Esophagus mucosa (tissue), 1 donor: ENCODE data around the gene MON2. TPM values are rescaled to one million over a fixed set of nuclear protein-coding genes. Genes with fewer than 3 reads are reported as not detected.
"Not testable (repeated sequence)": the region's sequence is repeated elsewhere in the genome, so short reads cannot be mapped to it uniquely, and the experiment has no call there.

Experiments
- ATAC-seq: fragments of 200-7000 bp; cut with Tn5 transposase; one replicate; pipeline ENCODE4 v1.9.1; 2020
- total RNA-seq: library from RNA; stranded (reverse); gene quantifications from one replicate; pipeline ENCODE4 v1.2.4, GENCODE V29; 2023
- donor health status: DM: yes; HTN: yes; CAD: no.

Gene MON2
- total RNA-seq, 1 donor from 2014 or later = 30.9 TPM

DNA sequence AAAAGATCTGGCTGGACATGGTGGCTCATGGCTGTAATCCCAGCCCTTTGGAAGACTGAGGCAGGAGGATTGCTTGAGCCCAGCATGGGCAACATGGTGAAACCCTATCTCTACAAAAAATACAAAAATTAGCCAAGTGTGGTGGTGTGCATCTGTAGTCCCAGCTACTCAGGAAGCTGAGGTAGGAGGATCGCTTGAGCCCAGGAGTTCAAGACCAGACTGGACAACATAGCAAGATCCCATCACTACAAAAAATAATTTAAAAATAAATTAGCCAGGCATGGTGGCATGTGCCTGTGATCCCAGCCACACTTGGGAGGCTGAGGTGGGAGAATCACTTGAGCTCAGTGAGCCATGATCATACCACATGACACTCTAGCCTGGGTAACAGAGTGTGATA lies 92.7 kb downstream of the MON2 start:
- ATAC-seq = not testable (repeated sequence)

DNA sequence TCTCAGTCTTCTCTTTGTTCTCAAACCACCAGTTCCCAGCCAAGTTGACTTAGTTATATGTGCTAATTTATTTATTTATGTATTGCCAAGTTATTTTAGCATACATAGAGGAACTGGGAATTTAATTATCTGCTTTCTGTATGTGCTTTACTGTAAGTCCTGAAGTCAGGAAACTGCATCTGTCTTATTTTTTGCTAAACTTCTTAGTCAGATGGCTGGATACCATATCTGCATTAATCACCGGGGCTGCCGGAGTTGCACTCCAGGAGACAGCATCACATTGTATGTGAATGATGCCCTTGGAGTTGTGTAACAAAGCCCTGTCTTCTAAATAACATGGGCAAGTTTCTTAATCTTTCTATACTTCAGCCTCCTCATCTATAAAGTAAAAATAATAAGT lies 96.2 kb downstream of the MON2 start:
- ATAC-seq = no peak

DNA sequence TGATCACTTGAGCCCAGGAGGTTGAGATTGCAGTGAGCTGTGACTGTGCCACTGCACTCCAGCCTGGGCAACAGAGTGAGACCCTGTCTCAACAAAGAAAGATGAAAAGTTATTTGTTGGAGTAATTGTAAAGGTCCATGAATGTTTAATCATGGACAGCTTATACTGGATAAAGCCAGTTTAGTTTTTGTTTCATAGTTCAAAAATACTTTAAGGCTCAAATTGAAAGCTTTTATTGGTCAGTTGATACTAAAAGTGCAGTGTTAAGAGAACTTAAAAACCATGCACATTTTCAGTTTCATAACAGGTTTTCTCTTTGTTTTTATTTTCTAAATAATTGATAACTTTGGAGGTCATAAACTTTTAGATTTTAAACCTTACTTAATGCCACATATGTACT lies 108.4 kb downstream of the MON2 start:
- no peak for ATAC-seq

DNA sequence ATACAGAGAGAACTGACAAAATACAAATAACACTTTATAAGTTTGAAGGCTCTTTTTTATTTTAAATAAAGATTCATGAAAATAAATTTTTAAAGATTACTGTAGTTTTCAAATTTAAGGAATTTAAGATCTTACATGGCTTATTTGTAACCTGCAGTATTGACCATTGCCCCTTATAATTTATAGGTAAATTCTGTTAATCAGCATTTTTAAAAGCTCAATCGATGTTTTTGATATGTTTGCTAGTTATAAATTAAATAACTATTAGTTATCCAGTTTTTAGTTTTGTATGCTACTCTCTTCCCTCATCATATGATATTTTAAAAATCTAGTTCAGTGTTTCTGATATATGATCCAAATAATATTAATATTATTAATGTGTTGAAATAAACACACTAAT lies 109.9 kb downstream of the MON2 start:
- ATAC-seq = no peak

DNA sequence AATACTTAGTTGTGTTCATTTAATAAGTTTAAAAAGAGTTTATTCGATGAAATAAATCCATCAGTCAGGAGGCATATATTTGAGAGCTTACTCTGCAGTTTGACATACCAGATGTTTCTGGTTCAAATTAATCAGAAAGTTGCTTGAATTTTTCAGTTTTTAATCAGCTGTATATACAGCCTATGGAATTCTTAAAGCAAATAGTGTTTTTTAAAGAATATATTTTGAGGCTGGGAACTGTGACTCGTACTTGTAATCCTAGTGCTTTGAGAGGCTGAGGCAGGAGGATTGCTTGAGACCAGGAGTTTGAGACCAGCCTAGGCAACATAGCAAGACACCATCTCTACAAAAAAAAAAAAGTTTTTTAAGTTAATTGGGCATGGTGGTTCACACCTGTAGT lies 112.1 kb downstream of the MON2 start:
- no peak for ATAC-seq

DNA sequence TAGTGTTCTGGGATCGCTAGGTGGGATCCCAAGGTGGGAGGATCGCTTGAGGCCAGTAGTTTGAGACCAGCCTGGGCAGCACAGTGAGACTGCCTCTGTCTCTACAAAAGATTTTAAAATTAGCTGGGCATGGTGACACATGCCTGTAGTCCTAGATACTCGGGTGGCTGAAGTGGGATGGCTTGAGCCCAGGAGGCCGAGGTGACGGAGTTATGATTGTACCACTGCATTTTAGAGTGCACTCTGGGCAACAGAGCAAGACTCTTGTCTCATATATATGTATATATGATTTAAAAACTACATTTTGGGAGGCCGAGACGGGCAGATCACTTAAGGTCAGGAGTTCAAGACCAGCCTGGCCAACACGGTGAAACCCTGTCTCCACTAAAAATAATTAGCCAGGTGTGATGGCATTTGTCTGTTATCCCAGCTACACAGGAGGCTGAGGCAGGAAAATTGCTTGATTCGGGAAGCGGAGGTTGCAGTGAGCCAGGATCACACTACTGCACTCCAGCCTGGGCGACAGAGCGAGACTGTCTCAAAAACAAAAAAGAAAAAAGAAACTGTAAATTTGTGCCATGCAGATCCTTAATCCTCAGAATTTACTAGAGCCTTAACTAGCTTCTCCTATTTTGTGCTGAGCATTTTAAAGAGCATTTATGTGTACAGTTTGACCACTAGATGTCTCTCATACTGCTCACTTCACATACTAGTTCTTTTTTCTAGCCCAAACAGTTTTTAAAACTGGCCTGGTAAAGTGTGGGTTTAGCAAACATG lies 114.8 kb downstream of the MON2 start:
- ATAC-seq = peak; percentile 63

DNA sequence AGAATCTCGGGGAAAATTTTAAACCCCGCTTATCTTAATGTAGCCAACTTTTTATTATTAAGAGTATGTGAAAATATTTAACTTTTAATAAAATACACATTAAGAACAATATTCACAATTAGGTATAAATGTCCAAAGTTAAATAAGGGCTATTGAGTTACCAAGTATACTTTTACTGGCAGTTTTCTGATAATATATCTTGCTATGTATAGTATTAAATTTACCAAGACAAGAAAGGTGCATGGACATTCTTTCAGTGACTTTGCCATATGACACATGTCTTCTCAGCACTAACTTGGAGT lies 115.4 kb downstream of the MON2 start:
- no peak for ATAC-seq

DNA sequence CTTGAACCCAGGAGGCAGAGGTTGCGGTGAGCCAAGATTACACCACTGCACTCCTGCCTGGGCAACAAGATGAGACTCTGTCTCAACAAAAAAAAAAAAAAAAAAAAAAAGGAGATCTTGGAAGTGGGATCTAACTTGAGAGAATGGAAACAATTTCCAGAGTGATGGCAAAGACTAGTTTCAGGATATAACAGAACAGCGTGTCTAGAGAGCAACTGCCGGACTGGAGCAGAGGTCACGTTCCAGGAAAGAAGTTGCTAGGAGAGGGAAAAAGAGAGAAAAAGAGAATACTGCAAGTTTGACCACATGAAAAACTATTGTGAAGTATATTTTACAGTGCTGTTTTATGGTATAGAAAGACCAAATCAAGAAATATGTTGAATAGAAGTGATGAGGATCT lies 118.0 kb downstream of the MON2 start:
- ATAC-seq = no peak

DNA sequence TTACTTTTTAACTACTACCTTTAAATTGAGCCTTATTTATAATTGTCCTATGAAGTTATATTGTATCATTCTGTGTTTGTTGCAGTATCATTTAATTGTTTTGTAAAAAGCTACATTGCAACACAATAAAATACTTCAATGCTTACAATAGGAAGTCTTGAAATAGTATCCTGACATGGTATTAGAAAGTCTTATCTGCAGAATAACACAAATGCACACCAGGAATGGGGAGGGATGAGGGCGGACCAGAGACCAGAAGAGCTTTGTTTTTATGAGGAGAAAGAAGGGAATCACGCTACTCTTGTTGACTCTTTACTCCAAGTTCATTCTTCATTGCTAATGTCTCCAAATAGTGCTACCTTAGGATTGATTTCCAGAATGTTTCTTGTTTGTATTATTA lies 120.2 kb downstream of the MON2 start:
- no peak for ATAC-seq

DNA sequence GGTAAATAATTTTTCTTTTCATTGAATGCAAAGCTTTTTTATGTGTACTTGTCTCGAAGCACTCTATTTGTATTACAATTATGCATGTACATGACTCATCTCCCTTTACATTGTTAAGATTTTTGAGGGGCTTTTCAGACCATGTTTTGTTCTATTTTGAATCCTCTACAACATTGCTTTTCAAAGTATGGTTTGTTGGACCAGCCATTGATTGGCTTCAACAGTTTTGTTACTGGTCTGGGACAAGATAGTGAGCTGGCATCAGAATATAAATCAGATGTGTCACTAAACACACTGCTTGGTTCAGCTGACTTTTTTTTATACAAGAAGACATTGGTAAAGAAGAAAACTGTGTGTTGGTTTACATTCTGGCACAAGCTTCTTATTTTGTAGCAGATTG lies 122.3 kb downstream of the MON2 start:
- no peak for ATAC-seq

DNA sequence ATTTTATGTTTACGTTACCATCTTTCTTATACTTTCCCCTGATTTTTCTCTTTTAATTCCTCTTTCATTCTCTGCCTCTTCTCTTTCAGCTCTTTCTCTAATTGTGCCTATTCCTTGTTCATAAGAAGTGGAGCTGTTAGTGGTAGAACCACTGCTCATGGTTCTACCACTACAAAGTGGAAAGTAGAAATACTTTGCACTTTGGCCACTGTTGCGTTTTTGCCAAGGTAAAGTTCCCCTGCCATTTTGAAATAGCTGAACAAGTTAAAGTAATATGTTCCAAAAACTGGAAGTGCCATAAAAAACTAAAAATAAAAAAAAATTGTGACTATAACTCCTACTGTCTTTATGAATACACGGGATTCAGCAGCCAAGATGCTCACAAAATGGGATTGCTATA lies 130.6 kb downstream of the MON2 start:
- no peak for ATAC-seq

DNA sequence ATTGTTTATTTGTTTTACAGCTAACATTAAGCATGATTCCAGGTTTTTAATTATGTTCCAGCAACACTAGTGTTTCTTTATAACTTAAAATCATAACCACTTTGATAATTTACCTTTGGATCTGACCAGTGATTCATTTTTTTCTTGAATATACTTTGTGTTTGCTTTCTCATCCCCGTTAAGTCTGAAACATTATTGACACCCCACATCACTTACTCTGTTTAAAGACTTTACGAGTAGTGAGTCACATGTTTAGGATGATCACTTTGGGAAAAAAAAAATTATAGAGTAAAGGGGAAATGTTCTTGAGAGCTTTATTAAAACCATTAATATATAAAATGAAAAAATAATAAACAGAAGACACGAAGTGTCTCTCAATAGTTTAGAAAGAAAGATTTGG lies 132.2 kb downstream of the MON2 start:
- ATAC-seq = no peak

DNA sequence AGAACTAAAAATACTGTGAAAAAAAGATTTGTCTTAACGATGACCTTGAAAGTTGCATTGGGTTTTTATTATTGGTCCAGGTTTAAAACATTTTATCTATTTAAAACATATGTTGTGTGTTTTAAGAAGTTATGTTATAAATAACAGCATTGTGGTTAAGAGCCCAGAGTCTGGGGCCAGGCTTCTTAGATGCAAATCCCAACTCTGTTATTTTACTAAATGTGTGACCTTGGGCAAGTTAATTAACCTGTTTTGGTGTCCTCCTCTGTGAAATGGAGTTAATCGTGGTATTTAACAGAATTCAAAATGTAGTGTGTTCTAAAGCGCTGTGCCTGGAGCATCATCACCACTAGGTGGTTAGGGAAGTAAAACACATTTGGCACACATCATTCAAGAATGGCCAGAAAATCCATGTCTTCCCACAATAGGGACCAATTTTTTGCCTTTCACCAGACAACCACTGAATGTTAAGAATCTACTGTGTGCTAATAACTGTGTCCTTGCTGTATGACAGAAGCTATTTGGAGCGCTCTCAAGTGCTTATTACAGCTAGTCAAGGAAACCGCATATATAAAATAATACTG lies 133.3 kb downstream of the MON2 start:
- ATAC-seq = no peak

DNA sequence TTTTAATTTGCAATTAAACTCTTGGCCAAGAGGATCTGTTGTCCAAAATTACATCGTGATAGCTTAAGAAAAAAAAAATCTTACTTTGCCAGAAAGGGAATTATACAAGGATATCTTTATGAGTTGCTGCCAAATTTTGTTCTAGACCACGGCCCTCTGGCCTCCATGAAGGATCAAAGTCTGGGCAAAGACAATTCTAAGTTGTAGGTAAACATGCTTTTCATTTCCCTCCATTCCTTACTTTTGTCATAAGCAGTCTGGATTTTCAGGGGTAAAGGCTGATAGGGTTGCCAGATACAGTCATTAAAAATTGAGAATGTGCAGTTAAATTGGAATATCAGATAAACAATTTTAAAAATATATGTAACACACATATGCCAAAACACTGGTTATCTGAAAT lies 135.1 kb downstream of the MON2 start:
- no peak for ATAC-seq

DNA sequence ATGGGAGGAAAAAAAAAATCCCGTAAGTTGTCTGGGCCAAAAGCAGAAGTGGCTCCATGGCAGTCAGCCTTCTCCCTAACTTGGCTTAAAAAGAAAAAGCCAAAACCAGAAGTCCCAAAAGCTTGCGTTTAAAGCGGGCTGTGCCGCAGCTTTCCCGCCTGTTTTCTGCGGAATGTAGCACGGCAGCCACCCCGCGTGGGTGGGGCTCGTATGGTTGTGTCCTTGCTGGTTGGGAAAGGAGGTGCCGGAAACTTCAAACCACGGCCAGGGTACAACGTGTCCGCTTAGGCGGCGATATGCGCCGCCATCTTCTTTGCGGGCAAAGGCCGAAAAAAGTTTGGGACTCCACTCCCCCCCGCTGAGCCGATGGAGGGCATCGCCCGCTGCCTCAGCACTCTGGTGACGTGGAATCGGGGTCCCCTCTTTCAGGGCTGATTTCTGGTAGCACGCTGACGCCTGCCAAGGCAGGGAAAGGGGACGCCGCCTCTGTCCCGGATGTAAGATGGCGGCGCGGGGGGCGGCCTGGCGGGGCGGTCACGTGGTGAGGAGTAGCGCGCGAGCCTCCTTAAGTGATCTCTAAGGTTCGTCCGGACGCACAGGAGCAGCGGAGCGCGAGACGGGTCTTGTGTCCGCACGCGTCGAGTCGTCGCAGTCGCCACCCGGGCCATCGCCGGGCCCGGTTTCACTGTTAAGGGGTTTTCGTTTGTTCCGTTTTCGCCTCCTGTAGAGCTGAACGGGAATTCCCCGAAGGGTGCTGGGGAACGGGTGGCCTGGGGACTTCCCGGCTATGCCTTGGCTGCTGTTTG lies 135.8 kb downstream of the MON2 start:
- peak; percentile 83 for ATAC-seq

DNA sequence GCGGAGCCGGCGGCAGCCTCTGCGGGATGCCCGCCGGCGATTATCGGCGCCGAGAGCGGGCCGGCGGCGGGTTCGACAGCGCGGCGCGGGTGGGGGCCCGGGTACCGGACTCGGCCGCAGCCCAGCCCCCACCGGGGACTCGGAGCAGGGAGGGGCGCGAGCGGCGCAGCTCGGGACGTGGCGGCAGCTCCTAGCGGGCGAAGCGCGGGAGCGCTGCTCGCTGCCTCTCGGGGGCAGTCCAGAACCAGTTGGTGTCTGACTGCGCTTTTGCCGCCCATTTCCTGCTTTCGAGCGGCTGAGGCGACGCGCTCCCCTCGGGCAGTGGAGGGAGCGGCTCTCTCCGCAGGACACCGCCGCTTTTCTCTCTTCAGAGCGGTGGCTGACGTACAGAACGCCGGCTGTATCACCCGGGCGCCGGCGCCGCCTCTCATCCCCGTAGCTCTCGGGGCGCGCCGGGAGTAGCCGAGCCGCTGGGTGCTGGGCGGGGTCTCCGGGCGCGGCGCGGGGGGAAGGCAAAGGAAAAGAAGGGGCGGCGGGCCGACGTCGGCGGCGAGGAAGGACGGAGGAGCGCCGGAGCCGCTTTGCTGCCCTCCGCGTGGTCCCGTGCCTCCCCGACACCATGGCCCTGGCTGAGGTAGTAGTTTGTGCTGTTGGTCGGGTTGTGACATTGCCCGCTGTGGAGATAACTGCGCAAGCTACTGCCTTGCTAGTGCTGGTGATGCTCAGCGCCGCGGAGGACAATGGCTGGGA lies 136.6 kb downstream of the MON2 start:
- ATAC-seq = peak; percentile 93

DNA sequence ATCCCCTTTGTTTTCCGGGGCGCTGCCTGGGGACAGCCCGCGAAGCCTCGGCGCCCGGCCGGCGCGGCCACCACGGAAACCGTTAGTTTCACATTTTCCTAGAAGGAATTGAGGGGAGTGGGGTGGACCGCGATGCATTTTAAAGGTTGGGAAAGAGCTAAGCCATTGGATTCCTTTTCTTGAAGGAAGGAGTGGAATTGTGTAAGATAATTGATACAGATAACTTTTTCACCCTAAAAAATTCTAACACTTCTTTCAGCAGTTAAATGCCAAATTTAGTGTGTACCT lies 137.1 kb downstream of the MON2 start:
- no peak for ATAC-seq

DNA sequence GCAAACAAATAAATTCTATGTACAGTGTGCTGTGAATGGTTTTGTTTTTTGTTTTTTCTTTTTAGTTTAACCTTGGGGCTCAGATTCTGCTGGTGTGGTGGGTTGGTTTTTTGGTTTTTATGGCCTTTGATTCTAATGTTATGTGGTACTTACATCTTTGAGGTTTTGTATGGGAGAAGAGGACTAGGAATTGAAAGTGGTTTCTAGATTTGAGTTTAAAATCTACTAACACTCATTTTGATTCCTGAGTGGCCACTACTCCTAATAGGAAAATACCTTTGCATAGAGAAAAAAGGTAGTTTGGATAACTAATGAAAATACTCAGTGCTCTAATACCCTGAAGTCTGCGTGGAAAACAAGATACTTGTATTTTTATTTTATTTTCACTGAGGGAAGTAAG lies 137.7 kb downstream of the MON2 start:
- ATAC-seq = no peak

DNA sequence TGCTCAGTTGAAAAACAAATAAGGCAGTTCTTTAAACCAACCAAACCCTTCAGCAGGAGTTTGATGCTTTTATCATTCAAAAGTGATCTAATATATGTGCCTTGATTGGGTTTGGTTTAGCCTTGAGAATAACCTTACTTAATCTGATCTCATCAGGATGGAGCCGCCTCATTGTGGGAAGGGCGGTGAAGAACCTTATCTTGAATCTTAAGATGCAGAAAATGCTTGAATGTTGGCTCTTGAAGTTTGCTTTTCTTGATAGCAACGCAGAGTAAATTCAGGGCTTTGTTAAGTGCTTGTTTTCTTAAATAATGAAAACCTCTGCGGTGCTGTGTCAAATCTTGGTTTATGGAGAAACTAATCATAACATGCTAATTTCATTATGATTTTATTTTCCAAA lies 138.2 kb downstream of the MON2 start:
- no peak for ATAC-seq

DNA sequence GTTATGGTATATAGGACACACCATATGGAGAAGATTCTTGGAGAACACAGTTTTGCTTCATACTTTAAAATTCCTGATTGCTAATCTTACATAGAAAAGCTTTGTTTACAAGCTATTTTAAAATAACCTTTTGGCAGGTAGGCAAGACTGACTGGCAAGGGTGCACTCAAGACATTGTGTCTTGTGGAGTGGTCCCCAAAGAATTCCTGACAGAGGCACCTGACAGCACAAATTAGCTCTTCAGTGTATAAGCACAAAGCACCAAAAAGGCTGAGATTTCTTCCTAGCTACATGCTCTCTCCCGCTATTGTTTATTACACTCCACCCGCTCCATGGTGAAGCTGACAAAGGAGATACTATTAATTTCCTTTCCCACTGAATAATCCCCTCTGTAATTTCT lies 139.4 kb downstream of the MON2 start:
- ATAC-seq = no peak

DNA sequence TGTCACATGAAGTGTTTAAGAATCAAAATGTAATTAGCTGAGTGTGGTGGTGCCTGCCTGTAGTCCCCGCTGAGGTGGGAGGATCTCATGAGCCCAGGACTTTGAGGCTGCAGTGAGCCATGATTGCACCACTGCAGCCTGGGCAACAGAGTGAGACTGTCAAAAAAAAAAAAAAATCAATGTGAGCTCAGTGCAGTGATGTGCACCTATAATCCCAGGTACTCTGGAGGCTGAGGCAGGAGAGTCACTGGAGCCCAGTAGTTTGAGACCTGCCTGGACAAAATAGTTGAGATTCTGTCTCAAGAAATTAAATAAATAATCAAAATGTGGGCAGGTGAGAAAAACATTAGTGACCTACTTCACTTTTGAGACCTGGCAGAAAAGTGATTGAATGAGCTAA lies 140.0 kb downstream of the MON2 start:
- ATAC-seq = no peak

DNA sequence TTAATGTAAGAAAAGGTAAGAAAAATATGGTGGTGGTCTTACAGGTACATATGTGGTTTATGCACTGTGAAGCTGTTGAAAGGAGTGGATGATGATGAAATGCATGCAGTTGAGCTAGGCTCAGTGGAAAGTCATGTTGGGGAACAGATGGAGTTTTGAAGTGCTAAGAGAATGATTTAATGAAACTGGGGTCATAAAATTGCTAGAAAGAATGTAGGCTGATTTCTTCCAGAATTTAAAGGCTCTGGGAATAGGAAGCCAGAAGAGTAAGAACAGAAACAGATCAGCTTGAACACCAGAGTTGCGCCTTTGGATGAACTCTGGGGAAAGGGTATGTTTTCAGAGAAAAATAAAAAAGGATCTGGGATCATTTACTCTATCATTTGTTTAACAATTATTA lies 146.5 kb downstream of the MON2 start:
- ATAC-seq = no peak

DNA sequence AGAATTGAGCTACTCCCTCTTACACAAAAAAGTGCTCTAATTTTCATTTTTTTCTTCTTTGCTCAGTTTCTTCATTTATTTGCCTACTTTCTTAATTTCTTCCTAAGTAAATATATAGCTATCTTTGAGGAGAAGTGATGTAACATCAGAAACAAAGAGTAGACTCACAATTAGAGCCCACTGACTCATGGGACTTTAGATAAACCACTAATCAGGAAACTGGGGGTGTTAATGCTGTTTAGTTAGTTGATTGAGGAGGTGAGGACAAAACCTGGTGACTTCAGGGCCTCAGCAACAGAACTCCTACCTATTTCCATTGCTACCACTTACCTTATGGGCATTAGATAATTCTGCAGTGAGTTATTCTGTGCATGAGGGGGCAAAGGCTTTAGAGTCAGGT lies 151.7 kb downstream of the MON2 start:
- no peak for ATAC-seq

DNA sequence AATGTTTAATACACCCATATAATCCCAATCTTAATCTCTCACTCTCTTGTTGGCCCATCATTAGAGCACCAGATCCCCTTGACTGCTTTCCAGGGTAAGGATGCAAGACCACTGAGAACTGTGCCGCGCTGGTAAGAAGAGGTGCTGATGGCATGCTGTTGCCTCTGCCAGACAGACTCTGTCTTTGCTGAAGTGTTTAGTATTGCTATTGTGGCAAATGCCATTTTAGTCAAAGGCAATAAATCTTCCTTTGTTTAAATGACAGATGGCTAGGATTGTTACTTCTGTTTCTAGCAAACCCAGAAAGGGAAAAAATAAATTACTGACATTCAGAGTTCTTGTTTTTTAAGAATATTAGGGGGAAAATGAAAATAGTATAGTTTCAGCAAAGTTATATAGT lies 152.3 kb downstream of the MON2 start:
- ATAC-seq = no peak
